ENCODE results near the gene SH3GL1.
"Not testable (repeated sequence)": the region's sequence is repeated elsewhere in the genome, so short reads cannot be mapped to it uniquely, and the experiment has no call there.

The SH3GL1 gene

GRCh38 chr19:4345342-4346019 lies 54.9 kb downstream of the SH3GL1 start:
- in situ Hi-C loops (cut with MboI; ENCODE audit: low sequenced_read_pairs) = no loop called here

GRCh38 chr19:4343370-4344307 lies 56.7 kb downstream of the SH3GL1 start, which contains the start of gene MPND:
Gene MPND, plus strand, starts transcription at chr19:4343562. Its CDS starts 32 bp downstream, at chr19:4343594.
- in situ Hi-C loops (cut with MboI; ENCODE audit: low sequenced_read_pairs) = no loop called here

- in situ Hi-C loops (cut with MboI; ENCODE audit: low sequenced_read_pairs) = no loop called here
Observed at GRCh38 chr19:4342615-4343369, 57.6 kb downstream of the SH3GL1 start.

DNA sequence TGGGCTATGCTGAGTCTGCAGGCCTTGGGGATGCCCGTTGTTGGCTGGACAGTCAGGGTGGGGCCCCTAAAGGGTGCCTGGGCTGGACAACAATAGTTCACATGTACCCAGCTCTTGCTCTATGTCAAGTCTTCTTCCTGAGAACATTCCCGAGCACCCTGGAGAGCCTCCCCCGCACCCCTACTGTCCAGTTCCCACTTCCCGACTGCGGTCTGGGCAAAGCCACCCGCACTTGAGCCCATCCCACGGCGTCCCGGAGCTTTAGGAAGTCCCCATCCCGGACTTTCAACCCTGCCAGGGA lies 58.1 kb downstream of the SH3GL1 start:
- in situ Hi-C loops (cut with MboI; ENCODE audit: low sequenced_read_pairs) = no loop called here

- in situ Hi-C loops (cut with MboI; ENCODE audit: low sequenced_read_pairs) = no loop called here
Observed at GRCh38 chr19:4338441-4339355, 61.6 kb downstream of the SH3GL1 start, which contains the start of gene STAP2. Gene STAP2, minus strand, starts transcription at chr19:4338827. Its CDS starts 74 bp downstream, at chr19:4338753.

- in situ Hi-C loops (cut with MboI; ENCODE audit: low sequenced_read_pairs) = no loop called here
Observed at GRCh38 chr19:4337906-4338440, 62.4 kb downstream of the SH3GL1 start.

- in situ Hi-C loops (cut with MboI; ENCODE audit: low sequenced_read_pairs) = no loop called here
Observed at GRCh38 chr19:4334929-4335570, 65.3 kb downstream of the SH3GL1 start.

DNA sequence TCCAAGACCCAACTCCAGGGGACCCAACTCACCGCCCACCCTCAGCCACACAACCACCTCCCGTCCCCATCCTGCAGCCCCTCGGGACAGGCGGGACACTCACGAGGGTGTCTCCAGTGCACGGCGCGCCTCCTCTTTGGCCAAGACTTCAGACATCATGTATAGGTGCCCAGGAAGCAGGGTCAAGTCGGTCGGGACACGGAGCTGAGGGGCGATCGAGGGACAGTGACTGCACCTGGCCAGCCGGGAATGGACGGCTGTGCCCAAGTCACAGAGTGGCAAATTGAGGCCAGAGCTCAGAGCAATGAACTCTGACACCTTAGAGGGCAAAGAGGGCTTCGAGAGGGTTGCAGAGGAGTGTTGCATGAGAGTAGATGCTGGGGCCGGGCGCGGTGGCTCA lies 70.5 kb downstream of the SH3GL1 start:
- in situ Hi-C loops (cut with MboI; ENCODE audit: low sequenced_read_pairs) = no loop called here

GRCh38 chr19:4328991-4329681 lies 71.2 kb downstream of the SH3GL1 start:
- in situ Hi-C loops (cut with MboI; ENCODE audit: low sequenced_read_pairs) = not testable (repeated sequence)

GRCh38 chr19:4328243-4328990 lies 71.9 kb downstream of the SH3GL1 start:
- in situ Hi-C loops (cut with MboI; ENCODE audit: low sequenced_read_pairs) = no loop called here

DNA sequence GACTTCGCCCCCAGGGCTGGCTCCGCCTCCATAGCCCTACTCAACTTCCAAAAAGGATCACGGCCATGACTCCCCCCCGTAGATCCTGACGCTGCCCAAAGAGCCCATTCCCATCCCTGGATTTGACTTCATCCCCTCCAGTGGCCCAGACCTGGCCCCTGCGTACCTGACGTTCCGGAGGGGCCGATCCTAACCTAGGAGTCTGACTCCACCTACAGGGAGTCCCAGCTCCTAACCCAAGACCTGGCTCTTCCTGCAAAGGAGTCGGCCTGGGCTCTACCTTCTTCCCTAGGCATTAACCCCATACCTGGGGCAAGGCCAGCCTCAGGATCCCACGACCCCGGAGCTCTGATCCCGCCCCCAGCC lies 72.5 kb downstream of the SH3GL1 start:
- in situ Hi-C loops (cut with MboI; ENCODE audit: low sequenced_read_pairs) = no loop called here

DNA sequence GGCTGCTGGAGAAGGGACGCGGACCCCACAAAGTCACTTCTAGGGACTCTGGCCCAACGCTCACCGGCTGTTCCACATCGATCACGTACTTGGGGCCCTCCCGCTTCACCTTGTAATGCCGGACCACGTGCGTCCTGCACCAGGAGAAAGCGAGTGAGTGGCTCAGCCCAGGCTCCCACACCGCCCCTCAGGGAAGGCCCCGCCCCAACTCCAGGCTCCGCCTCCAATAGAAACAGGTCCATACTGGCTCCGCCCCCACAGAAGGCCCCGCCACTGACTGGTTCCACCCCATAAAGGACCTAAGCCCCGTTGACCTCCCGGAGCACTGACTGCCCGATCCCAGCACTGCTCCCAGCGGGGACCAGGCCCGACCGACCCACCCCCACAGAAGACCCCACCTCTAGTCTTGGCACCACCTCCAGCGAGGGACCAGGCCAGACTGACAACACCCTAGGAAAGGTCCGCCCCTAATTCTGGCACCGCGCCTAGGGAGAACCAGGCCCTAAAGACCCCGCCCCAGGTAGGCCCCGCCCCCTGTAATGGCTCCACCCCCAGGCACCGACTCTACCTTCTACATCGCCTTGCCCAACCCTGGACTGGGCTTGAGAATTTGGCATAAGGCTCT lies 73.0 kb downstream of the SH3GL1 start:
- in situ Hi-C loops (cut with MboI; ENCODE audit: low sequenced_read_pairs) = no loop called here

DNA sequence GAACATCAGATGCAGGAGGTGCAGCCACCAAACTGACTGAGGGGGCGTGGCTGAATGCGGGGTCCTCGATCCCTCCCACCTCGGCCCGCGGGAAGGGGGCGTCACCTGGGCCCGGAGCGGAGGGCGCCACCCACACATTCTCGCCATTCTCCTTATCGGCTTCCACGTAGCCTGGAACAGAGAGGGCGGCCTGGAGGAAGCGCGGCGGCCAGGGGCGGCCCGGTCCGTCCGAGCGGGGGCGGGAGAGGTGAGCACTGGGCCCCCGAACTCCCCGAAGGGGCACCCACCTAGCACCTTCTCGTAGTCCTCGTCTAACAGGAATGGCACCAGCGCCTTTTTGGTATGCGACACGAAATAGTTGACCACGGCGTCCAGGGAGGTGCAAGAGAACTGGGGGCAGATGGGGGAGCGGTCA lies 73.5 kb downstream of the SH3GL1 start:
- in situ Hi-C loops (cut with MboI; ENCODE audit: low sequenced_read_pairs) = no loop called here

DNA sequence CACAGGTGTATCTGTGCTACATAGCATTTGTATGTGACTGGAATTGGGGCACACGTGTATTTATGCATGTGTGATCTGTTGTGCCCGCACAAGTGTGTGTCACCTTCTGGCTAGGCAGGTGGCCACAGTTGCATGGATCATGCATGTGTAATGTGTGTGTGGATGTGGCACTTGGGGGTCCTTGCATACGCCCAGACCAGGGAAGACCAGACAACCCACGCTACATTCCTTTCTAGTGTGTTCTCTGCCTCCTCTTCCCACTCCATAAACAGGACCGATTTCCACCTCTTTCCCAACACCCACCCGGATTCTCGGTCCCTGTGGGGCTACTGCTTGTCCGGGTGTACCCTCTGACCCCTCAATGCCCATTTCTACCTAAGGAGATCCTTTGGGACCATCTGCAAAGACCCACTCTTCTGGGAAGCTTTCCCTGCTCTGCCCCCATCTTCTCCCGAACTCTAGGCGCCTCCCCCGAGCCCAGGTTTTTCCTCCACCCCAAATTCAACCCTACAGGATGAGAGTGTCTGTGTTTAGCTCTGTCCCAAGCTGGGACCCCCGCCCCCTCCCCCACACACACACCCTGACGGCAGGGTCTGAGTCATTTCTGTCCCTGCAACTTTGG lies 74.0 kb downstream of the SH3GL1 start:
- in situ Hi-C loops (cut with MboI; ENCODE audit: low sequenced_read_pairs) = no loop called here

DNA sequence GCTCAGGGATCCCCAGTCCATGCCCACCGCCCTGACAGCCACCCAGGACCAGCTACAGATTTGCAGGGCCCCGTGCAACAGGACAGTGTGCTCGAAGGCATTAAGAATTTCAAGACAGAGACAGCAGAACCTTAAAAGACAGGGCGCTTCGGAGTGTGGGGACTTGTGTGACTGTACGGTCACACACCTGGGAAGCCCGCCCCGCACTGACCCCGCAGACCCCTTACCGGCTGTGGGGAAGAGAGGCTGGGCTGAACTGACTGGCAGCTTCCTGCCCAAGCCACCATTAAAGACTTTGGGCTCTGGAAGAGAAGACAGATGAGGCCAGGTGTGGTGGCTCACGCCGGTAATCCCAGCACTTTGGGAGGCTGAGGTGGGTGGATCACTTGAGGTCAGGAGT lies 76.1 kb downstream of the SH3GL1 start:
- in situ Hi-C loops (cut with MboI; ENCODE audit: low sequenced_read_pairs) = no loop called here

GRCh38 chr19:4323692-4324091 lies 76.7 kb downstream of the SH3GL1 start:
- in situ Hi-C loops (cut with MboI; ENCODE audit: low sequenced_read_pairs) = no loop called here

GRCh38 chr19:4322942-4323665 lies 77.2 kb downstream of the SH3GL1 start:
- in situ Hi-C loops (cut with MboI; ENCODE audit: low sequenced_read_pairs) = no loop called here

All from HL-60/S4 (cell line).